ENCODE data around the gene WDR7.

Gene WDR7

DNA sequence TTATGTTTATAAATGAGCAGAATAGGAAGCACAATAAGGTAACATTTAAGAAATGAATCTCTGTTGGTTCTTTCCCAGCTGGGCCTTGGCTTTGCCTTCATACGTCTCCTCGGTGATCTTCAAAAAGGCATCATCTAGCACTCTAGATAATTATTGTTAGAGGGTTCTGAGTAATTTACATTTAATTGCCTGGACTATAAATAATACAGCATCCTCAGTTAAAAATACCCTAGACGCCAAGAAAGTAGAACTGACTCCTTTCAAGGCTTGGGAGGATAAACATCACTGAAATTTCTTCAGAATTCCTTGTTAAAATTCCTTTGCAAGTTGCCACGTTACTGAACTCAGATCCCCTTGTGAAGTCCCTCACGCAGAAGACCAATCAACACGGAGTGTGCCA lies 296.1 kb downstream of the WDR7 start:
- DNase-seq, result no peak

DNA sequence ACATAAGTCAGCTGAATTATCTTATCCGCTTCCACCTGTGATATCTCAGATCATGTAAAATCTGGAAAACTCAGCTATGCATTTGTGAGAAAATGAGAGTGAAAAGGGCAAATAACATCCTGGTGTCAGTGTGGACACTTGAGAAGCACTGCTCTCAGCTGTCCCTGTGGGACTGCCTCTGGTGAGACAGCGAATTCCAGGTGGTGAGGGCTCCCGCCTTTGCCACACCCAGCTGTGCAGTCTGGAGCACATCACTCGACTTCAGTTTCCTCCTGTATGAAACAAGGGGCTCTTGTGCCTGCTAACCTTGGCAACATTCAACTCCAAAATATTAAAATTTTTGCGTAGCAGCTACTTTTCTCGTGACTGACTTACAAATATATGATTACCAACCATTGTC lies 300.9 kb downstream of the WDR7 start:
- no peak for DNase-seq

DNA sequence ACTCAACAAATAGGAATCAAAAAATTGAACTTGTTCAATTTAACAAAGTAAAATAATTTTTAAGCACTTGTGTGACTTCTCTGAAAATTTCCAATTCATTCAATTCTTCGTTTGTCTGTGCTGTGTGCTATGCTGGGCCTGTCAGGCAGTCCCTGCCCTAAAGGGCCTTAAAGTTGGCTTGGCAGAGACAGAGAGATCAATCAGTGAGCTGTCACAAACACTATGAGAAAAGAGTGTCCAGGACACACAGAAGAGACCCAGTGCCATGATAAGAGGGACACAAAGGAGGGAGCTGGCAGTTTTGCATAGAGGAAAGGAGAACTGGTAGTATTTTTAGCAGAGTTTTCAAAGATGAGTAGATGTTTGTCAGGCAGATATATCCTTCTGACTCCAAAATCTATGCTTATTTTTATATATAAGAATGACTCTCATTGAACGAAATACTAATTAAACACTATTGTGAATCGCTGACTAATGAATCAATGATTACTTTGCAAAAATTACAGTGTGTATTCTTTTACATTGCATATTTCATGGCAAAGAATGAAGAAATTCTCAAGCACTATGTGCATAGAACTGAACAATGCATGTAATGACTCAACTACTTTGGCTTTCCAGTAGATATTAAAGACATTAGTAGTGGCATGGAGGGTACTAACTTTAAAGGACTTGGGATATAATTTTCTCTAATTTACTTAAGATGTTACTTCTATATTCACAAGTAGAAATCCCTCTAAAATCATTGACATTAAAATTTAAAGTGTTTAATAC lies 302.5 kb downstream of the WDR7 start:
- no peak for DNase-seq

DNA sequence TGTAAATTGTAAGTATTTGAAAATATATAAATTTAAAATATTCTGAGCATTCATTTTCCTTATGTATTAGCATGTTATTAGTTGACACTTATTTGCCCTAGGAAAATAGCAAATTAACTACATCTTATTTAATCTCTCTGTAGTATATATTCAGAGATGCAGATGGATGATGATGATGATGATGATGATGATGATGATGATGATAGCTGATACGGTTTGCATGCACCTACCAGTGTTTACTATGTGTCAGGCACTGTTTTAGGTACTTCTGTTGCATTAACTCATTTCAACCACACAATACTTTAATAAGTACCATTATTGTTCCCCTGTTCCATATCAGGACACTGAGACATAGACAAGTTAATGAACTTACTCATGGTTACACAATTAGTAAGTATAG lies 304.3 kb downstream of the WDR7 start:
- DNase-seq, result no peak

DNA sequence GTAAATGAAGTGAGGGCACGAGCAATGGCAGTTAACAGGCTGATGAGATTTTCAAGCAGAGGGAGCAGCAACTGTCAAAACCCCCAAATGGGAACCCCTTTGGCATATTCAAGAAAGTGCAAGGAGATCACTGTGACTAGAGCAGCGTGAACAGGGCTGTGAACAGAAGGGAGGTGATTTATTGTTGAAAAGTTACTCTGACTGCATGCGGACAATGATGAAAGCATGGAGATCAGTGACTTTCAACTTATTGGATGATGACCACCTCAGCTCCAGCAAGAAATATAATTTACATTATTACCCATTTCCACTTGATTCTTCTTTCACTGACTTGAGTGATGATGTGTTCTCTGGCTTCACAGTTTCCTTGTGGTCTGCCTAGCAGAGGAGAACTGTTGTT lies 308.0 kb downstream of the WDR7 start:
- no peak for DNase-seq

DNA sequence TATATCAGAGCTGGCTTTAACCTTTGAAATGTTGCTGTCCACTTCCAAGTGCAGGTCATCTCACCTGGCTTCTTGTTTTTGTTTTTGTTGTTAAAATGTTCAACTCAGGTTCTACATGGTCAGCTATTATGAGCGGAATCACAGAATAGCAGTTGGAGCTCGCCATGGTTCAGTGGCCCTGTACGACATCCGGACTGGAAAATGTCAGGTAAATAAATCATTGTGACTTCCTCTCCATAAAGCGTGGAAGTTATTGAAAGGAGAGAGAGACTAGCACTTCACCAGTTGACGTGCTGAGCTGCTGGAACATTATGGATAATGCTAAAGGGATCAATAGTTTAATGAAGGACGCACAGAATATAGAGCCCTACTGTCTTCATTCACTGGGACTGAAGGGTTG lies 311.2 kb downstream of the WDR7 start:
- no peak for DNase-seq

DNA sequence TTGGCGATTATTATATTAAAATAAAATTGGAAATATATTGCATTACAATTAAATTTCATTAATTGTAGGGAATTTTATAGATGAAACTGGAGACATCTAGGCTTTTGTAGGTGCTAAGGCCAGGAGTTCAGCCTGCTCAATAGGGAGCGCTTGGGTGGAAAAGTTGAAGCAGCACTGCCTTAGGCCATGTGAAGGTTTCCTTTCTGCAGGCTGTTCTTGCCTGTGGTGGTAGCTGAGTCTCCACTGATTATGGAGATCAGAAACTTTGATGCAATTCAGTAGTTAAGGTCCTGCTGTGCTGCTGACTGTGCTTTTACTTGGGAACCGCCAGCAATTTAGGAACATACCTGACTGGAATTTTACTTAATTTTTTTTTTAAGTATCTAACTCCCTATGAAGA lies 315.9 kb downstream of the WDR7 start:
- DNase-seq, result no peak

DNA sequence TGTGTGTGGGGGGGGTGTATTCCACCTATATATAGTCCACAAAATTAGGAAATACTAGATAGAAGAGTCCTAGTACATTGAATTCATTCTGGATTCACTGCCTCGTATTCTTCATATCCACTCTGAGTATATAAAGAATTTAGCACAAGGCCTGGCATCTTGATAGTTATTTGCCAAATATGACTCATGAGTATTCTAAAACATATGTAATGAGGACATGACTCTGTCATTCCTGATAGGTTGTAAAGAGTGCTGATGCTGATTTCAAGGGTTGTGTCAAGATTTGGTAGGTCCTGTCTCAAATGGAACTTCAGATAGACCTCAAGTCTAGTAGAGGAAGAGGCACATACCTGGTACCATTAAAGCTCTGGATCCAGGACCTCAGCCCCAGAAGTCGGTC lies 322.3 kb downstream of the WDR7 start:
- DNase-seq, result no peak

DNA sequence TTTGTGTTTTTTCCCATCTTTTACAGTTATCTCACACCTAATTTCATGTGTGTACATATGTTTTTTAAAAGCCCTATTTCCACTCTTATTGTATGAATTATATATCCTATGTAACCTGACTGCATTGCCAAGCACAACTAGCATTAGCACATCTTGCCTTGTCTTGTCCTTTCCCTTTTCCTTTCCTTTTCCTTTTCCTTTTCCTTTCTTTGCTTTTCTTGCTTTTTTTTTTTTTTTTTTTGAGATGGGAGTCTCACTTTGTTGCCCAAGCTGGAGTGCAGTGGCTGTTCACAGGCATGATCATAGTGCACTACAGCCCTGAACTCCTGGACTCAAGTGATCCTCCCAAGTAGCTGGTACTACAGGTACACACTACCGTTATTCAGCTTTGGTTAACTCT lies 323.0 kb downstream of the WDR7 start:
- no peak for DNase-seq

DNA sequence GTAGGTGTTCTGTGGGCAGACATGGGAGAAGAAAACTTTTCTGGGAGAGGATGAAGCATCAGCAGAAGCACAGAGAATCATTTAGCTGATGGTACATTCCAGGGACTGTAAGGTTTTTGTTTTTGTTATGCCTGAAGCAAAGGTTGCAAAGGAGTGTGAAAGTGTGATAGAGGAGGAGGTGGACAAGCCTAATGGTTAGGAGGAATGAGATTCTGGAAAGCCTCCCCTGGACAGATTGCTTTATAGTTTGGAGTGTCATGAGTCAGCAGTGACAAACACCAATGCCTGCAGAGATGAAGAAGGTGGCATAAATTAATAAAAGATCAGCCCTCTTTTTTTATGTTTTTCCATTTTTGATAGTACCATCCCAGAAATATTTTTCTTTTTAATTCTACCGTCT lies 324.1 kb downstream of the WDR7 start:
- no peak for DNase-seq

DNA sequence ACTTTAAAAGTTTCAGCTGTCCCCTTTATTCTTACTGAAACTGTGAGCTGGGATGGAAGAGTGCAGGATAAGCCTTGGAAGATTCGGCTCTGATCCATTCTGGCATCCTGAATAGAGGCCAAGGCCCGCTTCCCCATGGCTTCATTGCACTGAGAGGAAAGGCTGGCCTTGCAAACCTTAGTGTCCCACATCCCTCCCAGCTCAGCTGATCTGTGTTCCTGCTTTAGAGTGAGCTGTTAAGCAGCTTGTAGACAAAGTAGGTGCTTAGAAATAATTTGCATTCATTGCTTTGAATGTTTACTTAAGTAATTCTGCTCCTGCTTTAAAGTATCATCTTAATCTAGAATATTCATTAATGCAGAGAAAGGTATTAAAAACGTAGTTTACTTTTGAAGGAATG lies 326.1 kb downstream of the WDR7 start:
- DNase-seq, result no peak

DNA sequence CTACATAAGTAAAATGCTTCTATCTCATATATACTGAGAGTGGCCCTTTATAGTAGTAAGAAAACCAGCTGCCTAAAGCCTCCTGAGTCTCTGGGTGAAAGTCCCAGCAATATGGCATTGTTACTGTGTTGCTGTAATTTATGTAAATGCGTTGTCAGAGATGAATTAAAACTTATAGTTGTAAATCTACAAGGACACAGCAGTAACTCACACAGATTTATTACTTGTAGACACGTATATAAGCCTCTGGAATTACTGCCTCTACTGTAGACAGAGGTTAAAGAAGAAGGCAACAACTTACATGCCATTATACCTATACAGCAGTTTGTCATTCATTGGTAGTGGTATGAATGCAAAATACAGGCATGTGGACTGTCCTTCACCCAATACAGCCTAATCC lies 326.6 kb downstream of the WDR7 start:
- DNase-seq, result no peak

DNA sequence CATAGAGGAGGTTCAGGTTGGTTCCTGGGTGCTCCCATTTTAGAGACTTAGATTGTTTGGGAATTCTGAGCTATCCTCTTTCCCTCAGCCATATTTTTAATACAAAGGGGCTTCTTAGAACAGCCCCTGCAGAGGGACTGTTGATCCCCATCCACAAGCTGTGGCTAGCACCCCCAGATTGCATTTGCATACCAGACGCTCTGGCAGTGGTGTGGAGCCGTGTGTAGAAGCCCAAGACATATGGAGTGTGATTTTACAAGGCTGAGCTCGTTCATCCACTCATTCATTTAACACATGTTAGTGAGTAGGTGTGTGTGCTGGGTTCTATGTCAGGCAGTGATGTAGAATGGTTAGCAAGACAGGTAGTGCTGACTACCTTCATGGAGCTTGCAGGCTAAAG lies 329.0 kb downstream of the WDR7 start:
- no peak for DNase-seq

DNA sequence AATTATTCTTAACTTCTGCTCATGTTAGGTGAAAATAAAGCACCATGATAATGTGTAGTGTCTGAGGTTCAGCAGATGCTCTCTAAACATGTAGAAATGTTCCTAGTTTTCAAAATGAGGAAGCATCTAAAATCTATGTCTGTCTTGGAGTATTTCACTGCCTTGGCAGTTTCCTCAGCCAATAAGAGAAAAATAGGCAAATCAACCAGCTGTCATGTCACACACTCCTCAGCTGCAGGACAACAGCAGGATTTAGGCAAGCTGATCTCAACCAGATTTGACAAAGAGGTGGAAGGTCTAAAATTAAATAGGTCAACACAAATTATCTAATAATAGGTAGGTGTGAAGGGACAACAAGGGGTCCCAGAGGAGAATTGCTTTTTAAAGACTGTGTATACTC lies 331.6 kb downstream of the WDR7 start:
- no peak for DNase-seq

DNA sequence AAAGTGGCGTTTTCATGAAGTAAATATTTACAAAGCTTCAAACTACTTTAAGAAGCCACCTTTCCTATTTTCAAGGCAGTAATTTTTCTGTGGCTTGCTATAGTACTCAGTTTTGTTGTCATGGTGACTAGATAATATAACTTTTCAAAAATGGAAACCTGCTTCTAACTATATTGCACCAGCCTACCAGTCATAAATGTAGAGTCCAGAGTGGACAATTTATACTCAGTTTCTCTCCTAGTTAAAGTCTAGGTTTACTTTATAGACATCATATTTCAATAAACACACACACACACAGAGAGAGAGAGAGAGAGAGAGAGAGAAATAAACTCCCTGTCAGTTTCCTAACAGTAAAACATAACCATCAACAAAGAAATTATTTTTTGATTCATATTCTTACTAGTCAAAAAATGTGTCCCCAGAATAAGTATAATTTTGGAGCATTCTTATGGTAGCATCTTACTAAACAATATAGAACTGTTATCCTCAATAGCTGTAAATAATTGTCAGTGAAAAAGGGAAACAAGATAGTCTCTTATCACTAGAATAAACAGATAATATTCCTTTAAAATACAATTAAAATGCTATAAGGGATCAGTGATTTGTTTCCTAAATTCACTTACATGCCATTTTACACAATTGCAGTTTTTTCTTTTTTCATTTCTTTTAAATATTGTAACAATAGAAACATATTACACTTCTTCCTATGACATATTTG lies 332.3 kb downstream of the WDR7 start:
- no peak for DNase-seq

DNA sequence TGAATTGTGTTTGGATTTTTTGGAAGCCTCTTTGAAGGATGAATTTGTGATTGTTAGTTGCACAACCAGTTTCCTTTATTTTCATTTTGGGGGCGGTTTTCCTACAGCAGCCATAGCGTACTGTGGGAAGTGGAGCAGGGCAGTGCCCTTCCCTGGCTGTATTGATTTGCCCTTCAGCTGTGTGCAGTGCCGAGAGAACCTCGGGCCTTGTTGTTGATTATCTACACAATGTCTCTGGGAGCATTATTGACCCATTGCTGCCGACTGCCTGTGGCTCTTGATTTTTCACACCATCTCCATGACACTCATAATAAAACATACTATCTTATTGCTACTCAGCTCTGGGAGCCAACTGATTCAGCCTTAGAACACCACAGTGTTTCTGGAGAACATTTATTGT lies 333.6 kb downstream of the WDR7 start:
- DNase-seq, result peak in 3 of 14 donors; percentile 6 to 9 (median 9)

DNA sequence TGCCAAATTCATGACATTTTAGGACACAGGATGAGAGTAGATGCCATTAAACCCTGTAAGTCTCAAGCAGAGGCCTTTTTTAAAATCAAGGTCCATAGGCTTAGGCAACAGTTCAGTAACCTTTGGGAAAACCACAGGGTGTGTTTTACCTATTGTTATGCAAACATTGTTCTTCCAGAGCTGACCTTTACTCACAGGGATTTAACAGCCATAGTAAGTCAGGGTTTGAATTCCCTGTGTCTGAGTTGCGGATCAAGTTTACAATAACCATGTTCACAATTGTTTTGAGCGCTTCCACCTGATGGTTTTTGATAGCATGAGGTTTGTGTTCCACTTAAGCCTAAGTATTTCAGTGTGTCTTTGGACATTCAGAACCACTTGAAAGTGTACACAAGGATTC lies 335.7 kb downstream of the WDR7 start:
- DNase-seq, result no peak

DNA sequence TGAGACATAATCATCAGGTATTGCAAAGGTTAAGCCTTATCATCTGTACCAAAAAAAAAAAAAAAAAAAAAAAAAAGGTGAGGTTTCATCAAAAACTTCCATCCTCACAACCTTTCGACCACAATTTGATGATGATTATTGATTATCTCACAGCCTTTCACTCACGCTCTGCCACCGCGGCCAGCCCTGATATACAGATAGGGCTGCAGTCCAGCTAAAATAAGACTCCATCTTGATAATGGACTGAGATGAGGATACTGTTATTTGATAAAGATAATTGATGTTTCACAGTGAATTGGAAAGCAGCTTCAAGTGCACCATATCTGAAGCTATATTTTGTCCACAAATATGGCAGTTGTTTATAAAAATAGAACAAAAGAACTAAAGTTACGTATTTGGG lies 336.1 kb downstream of the WDR7 start:
- no peak for DNase-seq

DNA sequence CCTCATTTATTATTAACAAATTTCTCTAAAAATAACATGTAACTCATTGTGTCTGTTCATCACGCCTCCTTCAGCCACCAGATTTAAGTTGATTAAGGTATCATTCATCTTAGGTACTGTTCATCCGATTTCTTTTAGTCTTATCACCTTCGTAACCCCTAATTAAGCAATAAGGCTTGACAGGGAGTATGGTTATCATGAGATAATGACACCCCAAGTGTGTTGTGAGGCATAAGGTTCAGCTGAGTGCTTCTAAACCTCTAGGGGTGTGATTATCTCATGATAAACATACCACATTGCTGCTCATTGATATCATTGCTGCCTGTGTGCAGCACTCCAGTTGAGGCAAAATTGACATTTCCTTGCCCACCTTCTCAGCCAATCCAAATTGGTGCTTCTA lies 336.9 kb downstream of the WDR7 start:
- DNase-seq, result no peak

DNA sequence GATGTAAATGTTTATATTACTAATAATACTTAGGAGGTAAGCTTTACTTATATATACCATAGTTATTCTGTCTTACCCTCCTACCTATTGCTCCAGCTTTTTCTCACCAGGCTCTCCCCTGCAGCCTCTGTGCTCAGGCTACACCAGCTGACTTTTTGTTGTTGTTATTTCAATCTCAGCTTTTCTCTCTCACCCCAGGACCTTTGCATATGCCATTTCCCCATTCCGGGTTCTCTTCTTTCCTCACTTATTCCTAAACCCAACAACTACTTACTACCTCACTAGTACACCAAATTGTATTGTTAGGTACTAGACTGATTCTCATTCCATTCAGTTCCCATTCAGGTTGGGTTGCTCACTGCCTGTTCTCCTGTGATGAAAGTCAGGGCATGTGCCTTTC lies 339.5 kb downstream of the WDR7 start:
- no peak for DNase-seq

DNA sequence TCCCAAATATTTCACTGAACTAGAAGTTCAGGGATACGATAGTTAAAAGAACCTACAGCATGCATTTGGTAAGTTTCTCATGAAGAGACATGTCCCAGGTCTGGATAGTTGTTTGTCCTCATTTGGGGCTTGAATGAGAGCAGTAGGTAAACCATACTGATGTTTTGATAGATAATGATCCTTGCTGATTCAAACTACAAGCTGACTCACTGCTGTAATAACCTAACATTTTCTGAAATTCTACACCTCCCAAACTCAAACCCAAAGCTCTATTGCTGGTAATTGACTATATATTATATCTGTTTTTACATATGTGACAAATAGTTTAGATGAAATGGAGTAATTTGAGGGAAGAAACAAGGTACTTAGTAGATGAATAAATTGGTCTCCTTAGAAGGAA lies 341.6 kb downstream of the WDR7 start:
- DNase-seq, result no peak

DNA sequence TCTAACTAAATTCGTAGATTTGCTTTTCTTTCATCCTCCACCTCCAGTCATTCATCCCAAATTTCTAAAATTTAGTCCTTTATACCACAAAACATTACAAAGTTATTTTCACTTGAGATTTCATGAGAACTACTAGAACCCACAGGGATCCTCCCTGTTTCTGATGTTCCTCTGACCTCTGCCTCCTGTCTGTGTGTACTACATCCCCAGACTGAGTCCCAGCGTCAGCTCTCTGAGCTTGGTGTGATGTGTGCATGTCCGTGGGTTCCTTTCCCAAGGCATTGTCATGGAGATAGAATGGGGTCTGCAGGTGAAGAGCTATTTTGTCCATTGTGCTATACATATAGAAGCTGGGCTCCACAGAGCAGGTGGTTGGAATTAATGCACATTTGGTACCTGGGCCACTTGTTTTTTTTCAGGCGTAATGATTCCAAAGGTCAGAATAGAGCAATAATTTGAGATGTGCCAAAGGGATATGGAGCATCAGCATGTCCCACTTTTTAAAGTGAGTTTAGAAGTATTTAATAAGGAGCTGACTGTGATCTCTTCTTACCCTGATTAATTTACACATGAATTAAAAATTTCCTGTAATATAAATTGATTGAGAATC lies 344.5 kb downstream of the WDR7 start:
- DNase-seq, result no peak

DNA sequence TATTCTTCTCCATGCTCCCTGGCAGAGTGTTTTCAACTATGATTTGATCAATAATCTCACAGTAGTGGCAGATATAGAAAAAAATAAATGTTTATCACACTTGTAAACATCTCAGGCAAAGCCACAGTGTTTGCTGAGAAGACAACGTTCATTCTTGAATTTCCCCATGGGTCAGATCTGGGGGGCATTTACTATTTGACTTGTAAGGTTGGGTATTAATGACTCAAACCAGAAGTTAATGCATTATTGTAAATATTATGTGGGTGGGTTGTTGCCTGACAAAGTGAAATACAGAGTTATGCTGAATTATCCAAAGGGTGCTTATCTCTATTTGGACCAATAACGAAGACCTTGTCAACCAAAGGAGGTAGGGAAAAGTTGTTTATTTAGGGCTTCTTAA lies 346.0 kb downstream of the WDR7 start:
- DNase-seq, result no peak

DNA sequence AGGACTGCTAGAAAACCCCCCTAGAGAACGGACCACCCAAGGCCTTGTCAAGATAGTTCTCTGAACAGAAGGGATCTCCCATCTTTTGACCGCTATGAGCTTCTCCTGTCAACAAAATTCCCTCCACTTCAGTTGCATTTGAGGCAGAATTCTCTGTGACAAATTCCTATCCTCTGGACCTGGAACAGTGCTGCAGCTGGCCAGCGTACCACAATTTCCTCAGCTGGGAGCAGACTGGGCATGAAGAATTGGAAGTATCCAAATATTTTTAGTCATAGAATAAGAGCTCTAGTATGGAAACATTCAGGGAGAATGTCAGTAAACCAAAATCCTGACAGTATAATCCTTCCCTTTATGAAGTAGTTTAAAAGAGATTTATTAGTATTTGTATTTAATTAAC lies 348.7 kb downstream of the WDR7 start:
- DNase-seq, result no peak
